Measurements from ENCODE around the gene ADARB2. TPM values are rescaled to one million over a fixed set of nuclear protein-coding genes. Genes with fewer than 3 reads are reported as not detected.

ADARB2 gene
- 10 to 100 TPM; 13.5 to 14.1 TPM for total RNA-seq
- polyA plus RNA-seq, result not detected

GRCh38 chr10:1737222-1738061 lies at the start of gene ADARB2:
TSS of gene ADARB2 (minus strand) at chr10:1737525.
- H3K36me3 ChIP-seq (ENCODE audit: insufficient read depth, low read length), result no peaks in the 10 kb centered on the region
- Mint-ChIP-seq H3K36me3 (no peaks in the 10 kb centered on the region), H3K4me1 (peaks cover 0 to 11% (median 10%) of the 10 kb centered on the region in 4 donors), H3K4me3 (peak within 1 kb of the TSS in 5 of 8 donors; percentile 5 to 49 (median 31)), H3K27me3 (peaks cover 51 to 52% of the 10 kb centered on the region in 2 donors), H3K27ac (no peak within 1 kb of the TSS), H3K9me3 (peaks cover 0 to 4% (median 0%) of the 10 kb centered on the region in 8 donors)
- H3K27me3 ChIP-seq (ENCODE audit: insufficient read depth, low read length), result peaks cover 16% of the 10 kb centered on the region
- POLR2A ChIA-PET (ENCODE audit: partially characterized antibody), result no interaction called here
- CTCF ChIA-PET (ENCODE audit: partially characterized antibody), result no interaction called here
- H3K9me3 ChIP-seq (ENCODE audit: control insufficient read depth in 1 of 2, low read length in 2 of 2), result no peaks in the 10 kb centered on the region
- intact Hi-C loops (cut with micrococcal nuclease), result no loop called here
- no peaks in the 10 kb centered on the region for H3K4me1 ChIP-seq (ENCODE audit: insufficient read depth, low read length)
- no peak for DNase-seq
- H3K27ac ChIP-seq (ENCODE audit: low read depth, low read length), result no peak within 1 kb of the TSS
- no peak within 1 kb of the TSS for H3K4me3 ChIP-seq (ENCODE audit: low read length in 2 of 2)

- Histone ChIP-seq H3K36me3 (ENCODE audit: insufficient read depth, low read length) (no peaks in the 10 kb centered on the region), H3K27ac (ENCODE audit: low read depth, low read length) (no peak overlapping the region), H3K4me1 (ENCODE audit: insufficient read depth, low read length) (no peaks in the 10 kb centered on the region), H3K4me3 (ENCODE audit: low read length in 2 of 2) (no peak overlapping the region), H3K9me3 (ENCODE audit: control insufficient read depth in 1 of 2, low read length in 2 of 2) (no peaks in the 10 kb centered on the region), H3K27me3 (ENCODE audit: insufficient read depth, low read length) (no peaks in the 10 kb centered on the region)
- POLR2A ChIA-PET (ENCODE audit: partially characterized antibody), result no interaction called here
- CTCF ChIA-PET (ENCODE audit: partially characterized antibody), result no interaction called here
- Mint-ChIP-seq H3K36me3 (no peaks in the 10 kb centered on the region), H3K9me3 (peaks cover 0 to 4% (median 0%) of the 10 kb centered on the region in 8 donors), H3K4me1 (no peaks in the 10 kb centered on the region), H3K27me3 (peaks cover 3 to 6% of the 10 kb centered on the region in 2 donors), H3K4me3 (no peak overlapping the region), H3K27ac (no peak overlapping the region)
- DNase-seq, result no peak
- intact Hi-C loops (cut with micrococcal nuclease), result no loop called here
Measured at GRCh38 chr10:1785835-1786234, 48.5 kb upstream of the ADARB2 start.

- no peak overlapping the region for H3K4me3 Mint-ChIP-seq
- H3K27me3 ChIP-seq (ENCODE audit: insufficient read depth, low read length), result no peaks in the 10 kb centered on the region
- DNase-seq, result no peak
- H3K4me3 ChIP-seq (ENCODE audit: low read length in 2 of 2), result no peak overlapping the region
- no peaks in the 10 kb centered on the region for H3K36me3 Mint-ChIP-seq
- H3K27ac ChIP-seq (ENCODE audit: low read depth, low read length), result no peak overlapping the region
- H3K4me1 ChIP-seq (ENCODE audit: insufficient read depth, low read length), result no peaks in the 10 kb centered on the region
- H3K9me3 ChIP-seq (ENCODE audit: control insufficient read depth in 1 of 2, low read length in 2 of 2), result no peaks in the 10 kb centered on the region
- no peaks in the 10 kb centered on the region for H3K36me3 ChIP-seq (ENCODE audit: insufficient read depth, low read length)
- H3K27ac Mint-ChIP-seq, result no peak overlapping the region
- ChIA-PET CTCF (ENCODE audit: partially characterized antibody) (no interaction called here), POLR2A (ENCODE audit: partially characterized antibody) (no interaction called here)
- intact Hi-C loops (cut with micrococcal nuclease), result no loop called here
- H3K27me3 Mint-ChIP-seq, result peaks cover 3 to 5% of the 10 kb centered on the region in 2 donors
- H3K4me1 Mint-ChIP-seq, result no peaks in the 10 kb centered on the region
- peaks cover 0 to 4% (median 0%) of the 10 kb centered on the region in 8 donors for H3K9me3 Mint-ChIP-seq
Measured at GRCh38 chr10:1782841-1783240, 45.5 kb upstream of the ADARB2 start.

GRCh38 chr10:1779796-1780195 lies 42.5 kb upstream of the ADARB2 start:
- no peak overlapping the region for H3K4me3 ChIP-seq (ENCODE audit: low read length in 2 of 2)
- Mint-ChIP-seq H3K4me3 (no peak overlapping the region), H3K9me3 (peaks cover 0 to 5% (median 0%) of the 10 kb centered on the region in 8 donors), H3K36me3 (no peaks in the 10 kb centered on the region), H3K4me1 (no peaks in the 10 kb centered on the region), H3K27me3 (peaks cover 3% of the 10 kb centered on the region in 2 donors), H3K27ac (no peak overlapping the region)
- POLR2A ChIA-PET (ENCODE audit: partially characterized antibody), result no interaction called here
- no peaks in the 10 kb centered on the region for H3K4me1 ChIP-seq (ENCODE audit: insufficient read depth, low read length)
- H3K27me3 ChIP-seq (ENCODE audit: insufficient read depth, low read length), result no peaks in the 10 kb centered on the region
- CTCF ChIA-PET (ENCODE audit: partially characterized antibody), result no interaction called here
- intact Hi-C loops (cut with micrococcal nuclease), result no loop called here
- no peaks in the 10 kb centered on the region for H3K36me3 ChIP-seq (ENCODE audit: insufficient read depth, low read length)
- H3K27ac ChIP-seq (ENCODE audit: low read depth, low read length), result no peak overlapping the region
- no peaks in the 10 kb centered on the region for H3K9me3 ChIP-seq (ENCODE audit: control insufficient read depth in 1 of 2, low read length in 2 of 2)
- DNase-seq, result no peak

- DNase-seq, result no peak
- H3K4me3 ChIP-seq (ENCODE audit: low read length in 2 of 2), result no peak overlapping the region
- Mint-ChIP-seq H3K9me3 (peaks cover 0 to 2% (median 0%) of the 10 kb centered on the region in 8 donors), H3K27me3 (peaks cover 1% of the 10 kb centered on the region in 2 donors), H3K36me3 (no peaks in the 10 kb centered on the region), H3K4me1 (no peaks in the 10 kb centered on the region), H3K27ac (no peak overlapping the region), H3K4me3 (no peak overlapping the region)
- no peaks in the 10 kb centered on the region for H3K36me3 ChIP-seq (ENCODE audit: insufficient read depth, low read length)
- POLR2A ChIA-PET (ENCODE audit: partially characterized antibody), result no interaction called here
- H3K4me1 ChIP-seq (ENCODE audit: insufficient read depth, low read length), result no peaks in the 10 kb centered on the region
- no peaks in the 10 kb centered on the region for H3K9me3 ChIP-seq (ENCODE audit: control insufficient read depth in 1 of 2, low read length in 2 of 2)
- H3K27me3 ChIP-seq (ENCODE audit: insufficient read depth, low read length), result no peaks in the 10 kb centered on the region
- intact Hi-C loops (cut with micrococcal nuclease), result no loop called here
- H3K27ac ChIP-seq (ENCODE audit: low read depth, low read length), result no peak overlapping the region
- CTCF ChIA-PET (ENCODE audit: partially characterized antibody), result no interaction called here
Measured at GRCh38 chr10:1778375-1778969, 41.1 kb upstream of the ADARB2 start.

- ChIA-PET POLR2A (ENCODE audit: partially characterized antibody) (no interaction called here), CTCF (ENCODE audit: partially characterized antibody) (no interaction called here)
- Mint-ChIP-seq H3K4me3 (no peak overlapping the region), H3K27ac (no peak overlapping the region), H3K4me1 (no peaks in the 10 kb centered on the region), H3K27me3 (no peaks in the 10 kb centered on the region), H3K36me3 (no peaks in the 10 kb centered on the region), H3K9me3 (peaks cover 0 to 3% (median 0%) of the 10 kb centered on the region in 8 donors)
- no peak for DNase-seq
- H3K36me3 ChIP-seq (ENCODE audit: insufficient read depth, low read length), result no peaks in the 10 kb centered on the region
- H3K4me1 ChIP-seq (ENCODE audit: insufficient read depth, low read length), result no peaks in the 10 kb centered on the region
- H3K9me3 ChIP-seq (ENCODE audit: control insufficient read depth in 1 of 2, low read length in 2 of 2), result no peaks in the 10 kb centered on the region
- intact Hi-C loops (cut with micrococcal nuclease), result no loop called here
- no peak overlapping the region for H3K27ac ChIP-seq (ENCODE audit: low read depth, low read length)
- H3K27me3 ChIP-seq (ENCODE audit: insufficient read depth, low read length), result no peaks in the 10 kb centered on the region
- H3K4me3 ChIP-seq (ENCODE audit: low read length in 2 of 2), result no peak overlapping the region
Measured at GRCh38 chr10:1776127-1776662, 38.9 kb upstream of the ADARB2 start.

GRCh38 chr10:1774796-1775195 lies 37.5 kb upstream of the ADARB2 start:
- Mint-ChIP-seq H3K27me3 (no peaks in the 10 kb centered on the region), H3K9me3 (peaks cover 0 to 5% (median 0%) of the 10 kb centered on the region in 8 donors), H3K27ac (no peak overlapping the region), H3K36me3 (no peaks in the 10 kb centered on the region), H3K4me1 (no peaks in the 10 kb centered on the region), H3K4me3 (no peak overlapping the region)
- no peak overlapping the region for H3K4me3 ChIP-seq (ENCODE audit: low read length in 2 of 2)
- H3K9me3 ChIP-seq (ENCODE audit: control insufficient read depth in 1 of 2, low read length in 2 of 2), result no peaks in the 10 kb centered on the region
- H3K27me3 ChIP-seq (ENCODE audit: insufficient read depth, low read length), result no peaks in the 10 kb centered on the region
- ChIA-PET POLR2A (ENCODE audit: partially characterized antibody) (no interaction called here), CTCF (ENCODE audit: partially characterized antibody) (no interaction called here)
- H3K4me1 ChIP-seq (ENCODE audit: insufficient read depth, low read length), result no peaks in the 10 kb centered on the region
- H3K36me3 ChIP-seq (ENCODE audit: insufficient read depth, low read length), result no peaks in the 10 kb centered on the region
- H3K27ac ChIP-seq (ENCODE audit: low read depth, low read length), result no peak overlapping the region
- DNase-seq, result no peak
- intact Hi-C loops (cut with micrococcal nuclease), result no loop called here
